ENCODE measurements around the gene MBOAT1. TPM values are rescaled to one million over a fixed set of nuclear protein-coding genes. Genes with fewer than 3 reads are reported as not detected.

Gene MBOAT1
- 2.7 TPM for polyA plus RNA-seq (2013, experiment 1 of 2)
- 2.9 TPM for polyA plus RNA-seq (2013, experiment 2 of 2)

GRCh38 chr6:20212392-20213111 is at the start of gene MBOAT1:
MBOAT1 (minus strand) TSS chr6:20212469; CDS start chr6:20212234, 235 bp downstream.
- DNase-seq: peak; percentile 95
- no peaks in the 10 kb centered on the region for H3K9me3 ChIP-seq (ENCODE audit: control insufficient read depth, low read length)
- no peak within 1 kb of the TSS for H2BK120ac ChIP-seq (ENCODE audit: low read depth, low read length)
- H2BK15ac ChIP-seq (ENCODE audit: low read depth, poor library complexity, severe bottlenecking): peak within 1 kb of the TSS; percentile 44
- peak within 1 kb of the TSS; percentile 73 to 91 for H3K4me3 ChIP-seq (ENCODE audit: insufficient read depth in 1 of 2, low read depth in 1 of 2, low read length in 2 of 2)
- peak within 1 kb of the TSS; percentile 73 for H3K4me2 ChIP-seq (ENCODE audit: low read length, poor library complexity, severe bottlenecking)
- H2BK5ac ChIP-seq (ENCODE audit: low read depth, low read length, poor library complexity, severe bottlenecking): no peak within 1 kb of the TSS
- H3K9ac ChIP-seq (ENCODE audit: low read length): peak within 1 kb of the TSS; percentile 84
- H3K36me3 ChIP-seq (ENCODE audit: control insufficient read depth in 1 of 2, insufficient read depth in 2 of 2, low read depth in 1 of 2, low read length in 2 of 2): no peaks in the 10 kb centered on the region
- H3K4ac ChIP-seq (ENCODE audit: low read depth in 1 of 2, low read length in 2 of 2): peak within 1 kb of the TSS; percentile 40 to 82
- peak within 1 kb of the TSS in 1 of 2 experiments; percentile 66 for H3K23ac ChIP-seq (ENCODE audit: low read length in 2 of 2)
- H2AK5ac ChIP-seq (ENCODE audit: low read length, severe bottlenecking): no peak within 1 kb of the TSS
- peak within 1 kb of the TSS; percentile 79 to 83 for H3K18ac ChIP-seq (ENCODE audit: low read depth in 1 of 2, low read length in 2 of 2)
- WGBS: under 1% methylated on average over 32 of the region's 60 CpGs
- no peaks in the 10 kb centered on the region for H3K27me3 ChIP-seq (ENCODE audit: control insufficient read depth in 1 of 2, insufficient read depth in 1 of 2, low read length in 2 of 2)
- H4K8ac ChIP-seq (ENCODE audit: low read length): peak within 1 kb of the TSS; percentile 93
- peak within 1 kb of the TSS; percentile 18 to 67 for H2BK12ac ChIP-seq (ENCODE audit: low read length in 2 of 2)
- H3K27ac ChIP-seq (ENCODE audit: low read length, poor library complexity, severe bottlenecking): peak within 1 kb of the TSS; percentile 54
- peak within 1 kb of the TSS; percentile 47 for H4K91ac ChIP-seq (ENCODE audit: low read length)
- H3K4me1 ChIP-seq (ENCODE audit: control insufficient read depth, insufficient read depth, low read depth, low read length): peaks cover 7% of the 10 kb centered on the region
- peak within 1 kb of the TSS in 1 of 2 experiments; percentile 95 for H3K14ac ChIP-seq (ENCODE audit: low read length in 2 of 2)
- peaks cover 4% of the 10 kb centered on the region for H3K79me1 ChIP-seq (replicated peaks; ENCODE audit: low read length, poor library complexity, severe bottlenecking)
- H2AFZ ChIP-seq (ENCODE audit: low read depth, low read length): peak within 1 kb of the TSS; percentile 74

GRCh38 chr6:20261685-20262084 is 49.4 kb upstream of the MBOAT1 start:
- no peaks in the 10 kb centered on the region for H3K27me3 ChIP-seq (ENCODE audit: control insufficient read depth in 1 of 2, insufficient read depth in 1 of 2, low read length in 2 of 2)
- no peak overlapping the region for H3K27ac ChIP-seq (ENCODE audit: low read length, poor library complexity, severe bottlenecking)
- H4K91ac ChIP-seq (ENCODE audit: low read length): no peak overlapping the region
- H3K9me3 ChIP-seq (ENCODE audit: control insufficient read depth, low read length): no peaks in the 10 kb centered on the region
- no peak overlapping the region for H3K4me3 ChIP-seq (ENCODE audit: insufficient read depth in 1 of 2, low read depth in 1 of 2, low read length in 2 of 2)
- no peak overlapping the region for H3K4ac ChIP-seq (ENCODE audit: low read depth in 1 of 2, low read length in 2 of 2)
- no peak overlapping the region for H2AK5ac ChIP-seq (ENCODE audit: low read length, severe bottlenecking)
- no peak overlapping the region for H3K4me2 ChIP-seq (ENCODE audit: low read length, poor library complexity, severe bottlenecking)
- H3K79me1 ChIP-seq (replicated peaks; ENCODE audit: low read length, poor library complexity, severe bottlenecking): no peaks in the 10 kb centered on the region
- H2BK15ac ChIP-seq (ENCODE audit: low read depth, poor library complexity, severe bottlenecking): no peak overlapping the region
- H2BK5ac ChIP-seq (ENCODE audit: low read depth, low read length, poor library complexity, severe bottlenecking): no peak overlapping the region
- no peak overlapping the region for H2AFZ ChIP-seq (ENCODE audit: low read depth, low read length)
- H3K36me3 ChIP-seq (ENCODE audit: control insufficient read depth in 1 of 2, insufficient read depth in 2 of 2, low read depth in 1 of 2, low read length in 2 of 2): no peaks in the 10 kb centered on the region
- DNase-seq: no peak
- H3K14ac ChIP-seq (ENCODE audit: low read length in 2 of 2): no peak overlapping the region
- H2BK12ac ChIP-seq (ENCODE audit: low read length in 2 of 2): no peak overlapping the region
- H3K23ac ChIP-seq (ENCODE audit: low read length in 2 of 2): no peak overlapping the region
- no peak overlapping the region for H2BK120ac ChIP-seq (ENCODE audit: low read depth, low read length)
- H3K9ac ChIP-seq (ENCODE audit: low read length): no peak overlapping the region
- WGBS: 33% methylated on average over 1 of the region's 2 CpGs
- no peak overlapping the region for H3K18ac ChIP-seq (ENCODE audit: low read depth in 1 of 2, low read length in 2 of 2)
- H4K8ac ChIP-seq (ENCODE audit: low read length): no peak overlapping the region
- no peaks in the 10 kb centered on the region for H3K4me1 ChIP-seq (ENCODE audit: control insufficient read depth, insufficient read depth, low read depth, low read length)

GRCh38 chr6:20260360-20260759 is 48.1 kb upstream of the MBOAT1 start:
- 91% methylated on average over 7 of the region's 7 CpGs for WGBS
- no peak overlapping the region for H3K4me2 ChIP-seq (ENCODE audit: low read length, poor library complexity, severe bottlenecking)

GRCh38 chr6:20259316-20260049 is 47.2 kb upstream of the MBOAT1 start:
- 89% methylated on average over 38 of the region's 48 CpGs for WGBS

More at GRCh38 chr6:20260360-20260759, 48.1 kb upstream of the MBOAT1 start:
- H3K4ac ChIP-seq (ENCODE audit: low read depth in 1 of 2, low read length in 2 of 2): no peak overlapping the region
- H2BK120ac ChIP-seq (ENCODE audit: low read depth, low read length): no peak overlapping the region
- H4K8ac ChIP-seq (ENCODE audit: low read length): no peak overlapping the region
- no peaks in the 10 kb centered on the region for H3K9me3 ChIP-seq (ENCODE audit: control insufficient read depth, low read length)
- H3K4me1 ChIP-seq (ENCODE audit: control insufficient read depth, insufficient read depth, low read depth, low read length): no peaks in the 10 kb centered on the region
- H3K23ac ChIP-seq (ENCODE audit: low read length in 2 of 2): no peak overlapping the region
- no peak overlapping the region for H2BK5ac ChIP-seq (ENCODE audit: low read depth, low read length, poor library complexity, severe bottlenecking)
- no peak overlapping the region for H2AK5ac ChIP-seq (ENCODE audit: low read length, severe bottlenecking)
- no peak overlapping the region for H2BK15ac ChIP-seq (ENCODE audit: low read depth, poor library complexity, severe bottlenecking)
- H3K27ac ChIP-seq (ENCODE audit: low read length, poor library complexity, severe bottlenecking): no peak overlapping the region
- no peak overlapping the region for H3K18ac ChIP-seq (ENCODE audit: low read depth in 1 of 2, low read length in 2 of 2)
- no peaks in the 10 kb centered on the region for H3K27me3 ChIP-seq (ENCODE audit: control insufficient read depth in 1 of 2, insufficient read depth in 1 of 2, low read length in 2 of 2)
- no peak for DNase-seq
- H3K79me1 ChIP-seq (replicated peaks; ENCODE audit: low read length, poor library complexity, severe bottlenecking): no peaks in the 10 kb centered on the region
- no peak overlapping the region for H3K4me3 ChIP-seq (ENCODE audit: insufficient read depth in 1 of 2, low read depth in 1 of 2, low read length in 2 of 2)
- no peak overlapping the region for H4K91ac ChIP-seq (ENCODE audit: low read length)
- H2AFZ ChIP-seq (ENCODE audit: low read depth, low read length): no peak overlapping the region
- H2BK12ac ChIP-seq (ENCODE audit: low read length in 2 of 2): no peak overlapping the region
- H3K14ac ChIP-seq (ENCODE audit: low read length in 2 of 2): no peak overlapping the region
- no peak overlapping the region for H3K9ac ChIP-seq (ENCODE audit: low read length)
- no peaks in the 10 kb centered on the region for H3K36me3 ChIP-seq (ENCODE audit: control insufficient read depth in 1 of 2, insufficient read depth in 2 of 2, low read depth in 1 of 2, low read length in 2 of 2)

More at GRCh38 chr6:20259316-20260049, 47.2 kb upstream of the MBOAT1 start:
- Histone ChIP-seq H2BK120ac (ENCODE audit: low read depth, low read length) (no peak overlapping the region), H3K23ac (ENCODE audit: low read length in 2 of 2) (no peak overlapping the region), H3K27ac (ENCODE audit: low read length, poor library complexity, severe bottlenecking) (no peak overlapping the region), H3K36me3 (ENCODE audit: control insufficient read depth in 1 of 2, insufficient read depth in 2 of 2, low read depth in 1 of 2, low read length in 2 of 2) (no peaks in the 10 kb centered on the region), H3K4me2 (ENCODE audit: low read length, poor library complexity, severe bottlenecking) (no peak overlapping the region), H2BK15ac (ENCODE audit: low read depth, poor library complexity, severe bottlenecking) (no peak overlapping the region), H3K4ac (ENCODE audit: low read depth in 1 of 2, low read length in 2 of 2) (no peak overlapping the region), H3K9me3 (ENCODE audit: control insufficient read depth, low read length) (peaks cover 7% of the 10 kb centered on the region), H3K27me3 (ENCODE audit: control insufficient read depth in 1 of 2, insufficient read depth in 1 of 2, low read length in 2 of 2) (no peaks in the 10 kb centered on the region), H3K18ac (ENCODE audit: low read depth in 1 of 2, low read length in 2 of 2) (no peak overlapping the region), H3K4me1 (ENCODE audit: control insufficient read depth, insufficient read depth, low read depth, low read length) (no peaks in the 10 kb centered on the region), H3K9ac (ENCODE audit: low read length) (no peak overlapping the region), H3K4me3 (ENCODE audit: insufficient read depth in 1 of 2, low read depth in 1 of 2, low read length in 2 of 2) (no peak overlapping the region), H2BK12ac (ENCODE audit: low read length in 2 of 2) (no peak overlapping the region), H2AFZ (ENCODE audit: low read depth, low read length) (no peak overlapping the region), H3K14ac (ENCODE audit: low read length in 2 of 2) (no peak overlapping the region), H4K91ac (ENCODE audit: low read length) (no peak overlapping the region), H2BK5ac (ENCODE audit: low read depth, low read length, poor library complexity, severe bottlenecking) (no peak overlapping the region), H3K79me1 (replicated peaks; ENCODE audit: low read length, poor library complexity, severe bottlenecking) (no peaks in the 10 kb centered on the region), H4K8ac (ENCODE audit: low read length) (no peak overlapping the region), H2AK5ac (ENCODE audit: low read length, severe bottlenecking) (no peak overlapping the region)
- DNase-seq: no peak

All from mesenchymal stem cell (in vitro differentiated cells and primary cell).